HG03039 (cell line): ENCODE measurements around the gene TNS4.

ENCODE experiments used
- ATAC-seq: cut with Tn5 transposase; IDR thresholded peaks from one replicate; pipeline ENCODE4 v1.9.1; 2021; ENCODE audit warnings: mild to moderate bottlenecking, moderate library complexity; ENCODE audit not compliant: unreplicated experiment

Gene TNS4

GRCh38 chr17:40475234-40475908, 26.1 kb downstream of the TNS4 start:
- no peak for ATAC-seq

DNA sequence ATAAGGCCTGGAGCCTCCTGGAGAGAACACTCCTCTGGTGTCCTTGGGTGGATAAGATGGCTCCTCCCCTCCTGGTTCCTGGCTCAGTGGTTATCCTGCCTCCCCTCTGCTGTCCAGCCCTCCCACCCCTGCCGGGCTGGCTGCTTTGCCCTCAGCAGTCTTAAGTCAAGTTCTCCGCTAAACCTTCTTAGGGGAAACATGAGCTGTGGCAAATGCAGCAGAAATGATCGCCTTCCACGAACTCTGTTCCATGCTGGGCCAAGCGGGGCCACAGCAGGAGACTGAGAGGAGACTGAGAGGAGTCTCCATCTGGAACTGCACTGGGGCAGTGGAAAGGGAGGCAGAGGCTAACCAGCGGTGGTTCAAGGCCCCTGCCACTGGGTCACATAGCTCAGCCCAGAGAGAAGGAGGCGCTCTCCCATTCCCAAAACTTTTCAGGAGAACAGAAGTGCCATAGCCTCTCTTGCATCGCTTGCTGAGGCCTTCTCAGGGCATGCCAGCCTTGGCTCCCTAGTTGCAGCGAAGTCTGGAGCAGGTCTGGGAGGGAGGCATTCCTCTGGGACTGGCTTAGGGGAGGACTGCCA, 26.9 kb downstream of the TNS4 start:
- ATAC-seq, result no peak

DNA sequence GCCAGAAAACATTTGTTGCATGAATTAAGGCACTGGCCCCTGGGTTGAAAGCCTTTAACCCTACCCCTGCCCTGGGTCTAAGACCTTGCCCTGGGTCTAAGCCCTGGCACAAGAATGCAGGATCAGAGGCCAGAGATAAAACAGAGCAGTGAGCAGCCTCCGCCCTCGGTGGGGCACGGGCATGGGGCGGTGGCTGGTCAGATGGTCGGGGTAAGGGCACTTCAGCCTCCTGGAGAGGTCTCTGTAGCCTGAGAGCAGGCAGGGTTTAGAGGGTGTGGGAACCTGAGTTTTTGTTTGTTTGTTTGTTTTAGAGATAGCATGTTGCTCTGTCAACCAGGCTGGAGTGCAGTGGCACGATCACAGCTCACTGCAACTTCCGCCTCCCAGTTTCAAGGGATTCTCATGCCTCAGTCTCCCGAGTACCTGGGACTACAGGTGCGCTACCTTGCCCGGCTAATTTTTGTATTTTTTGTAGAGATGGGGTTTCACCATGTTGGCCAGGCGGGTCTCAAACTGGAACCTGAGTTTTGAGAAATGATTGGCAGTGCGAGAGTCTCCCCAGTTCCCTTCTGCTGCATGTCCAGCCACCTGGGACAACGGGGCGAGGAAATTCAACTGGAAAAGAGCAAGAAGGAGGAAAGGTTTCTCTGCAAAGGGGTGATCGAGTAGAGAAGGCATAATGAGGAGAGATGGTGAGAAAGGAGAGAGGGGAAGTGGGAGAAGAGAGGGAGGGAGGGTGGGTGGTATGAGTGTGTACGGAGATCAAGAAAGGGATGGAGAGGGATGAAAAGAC, 27.7 kb downstream of the TNS4 start:
- no peak for ATAC-seq

DNA sequence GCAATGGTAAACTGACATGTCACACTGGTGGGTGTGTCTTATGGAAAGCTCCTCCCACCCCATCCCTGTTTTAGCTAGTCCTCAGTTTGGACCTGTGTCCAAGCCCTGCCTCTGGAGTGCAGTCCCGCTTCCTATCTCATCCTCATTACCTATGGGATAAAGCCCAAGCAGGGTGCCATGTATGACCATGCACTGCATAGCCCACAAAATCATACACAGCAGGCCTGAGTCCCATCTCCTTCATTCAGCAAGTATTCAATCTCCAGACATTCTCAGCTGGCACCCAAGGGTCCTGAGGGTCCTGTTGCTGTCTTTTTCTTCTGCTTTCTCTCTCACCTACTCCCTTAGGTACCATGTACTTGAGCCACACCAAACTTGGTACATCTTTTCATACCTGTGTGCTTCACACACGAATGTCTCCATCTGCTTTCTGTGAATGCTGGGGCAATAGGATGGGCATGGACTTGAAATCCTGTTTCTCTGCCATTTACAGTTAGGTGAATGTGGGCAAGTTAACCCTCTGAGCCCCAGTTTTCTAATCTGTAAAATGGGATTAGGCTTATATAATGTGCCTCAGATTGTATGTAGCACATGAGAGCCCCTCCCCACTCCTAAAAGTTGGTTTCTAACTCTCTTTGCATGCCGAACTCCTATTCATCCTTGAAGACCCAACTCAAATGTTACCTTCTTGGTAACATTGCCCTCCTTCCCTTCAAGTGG, 28.5 kb downstream of the TNS4 start:
- ATAC-seq, result no peak

DNA sequence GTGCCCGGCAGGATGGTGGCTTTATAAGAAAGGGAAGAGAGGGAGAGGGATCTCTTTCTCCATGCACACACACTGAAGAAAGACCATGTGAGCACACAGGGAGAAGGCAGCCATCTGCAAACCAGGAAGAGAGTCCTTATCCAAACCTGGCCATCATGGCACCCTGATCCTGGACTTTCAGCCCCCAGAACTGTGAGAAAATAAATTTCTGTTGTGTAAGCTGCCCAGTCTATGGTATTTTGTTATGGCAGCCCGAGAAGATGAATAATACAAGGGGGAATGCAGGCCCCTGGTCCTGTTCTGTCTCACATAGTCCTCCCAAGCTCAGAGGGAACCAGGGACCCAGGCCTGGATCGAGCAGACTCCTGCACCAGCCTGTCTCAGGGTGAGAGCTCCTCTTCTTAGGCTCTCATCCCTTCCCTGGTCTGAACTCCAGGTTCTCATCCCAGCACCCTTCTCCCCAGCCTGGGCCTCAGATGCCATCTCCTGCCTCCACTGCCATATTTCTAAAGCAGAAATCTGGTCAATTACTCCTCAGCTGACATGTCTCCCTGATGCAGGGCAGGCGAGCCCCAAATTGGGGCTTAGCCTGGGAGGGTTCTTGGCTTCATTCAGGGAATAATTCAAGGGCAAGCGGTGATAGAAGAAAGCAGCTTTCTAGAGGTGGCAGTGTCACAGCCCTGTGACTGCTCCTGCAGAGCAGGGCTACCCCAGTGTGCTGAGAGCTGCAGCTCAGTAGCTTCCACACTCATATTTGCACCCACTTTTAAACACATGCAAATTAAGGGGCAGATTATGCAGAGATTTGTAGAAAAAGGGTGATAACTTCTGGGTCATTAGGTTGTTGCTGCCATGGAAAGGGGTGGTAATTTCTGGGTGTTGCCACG, 29.3 kb downstream of the TNS4 start:
- ATAC-seq, result no peak

GRCh38 chr17:40470932-40471828, 30.2 kb downstream of the TNS4 start:
- ATAC-seq, result no peak

DNA sequence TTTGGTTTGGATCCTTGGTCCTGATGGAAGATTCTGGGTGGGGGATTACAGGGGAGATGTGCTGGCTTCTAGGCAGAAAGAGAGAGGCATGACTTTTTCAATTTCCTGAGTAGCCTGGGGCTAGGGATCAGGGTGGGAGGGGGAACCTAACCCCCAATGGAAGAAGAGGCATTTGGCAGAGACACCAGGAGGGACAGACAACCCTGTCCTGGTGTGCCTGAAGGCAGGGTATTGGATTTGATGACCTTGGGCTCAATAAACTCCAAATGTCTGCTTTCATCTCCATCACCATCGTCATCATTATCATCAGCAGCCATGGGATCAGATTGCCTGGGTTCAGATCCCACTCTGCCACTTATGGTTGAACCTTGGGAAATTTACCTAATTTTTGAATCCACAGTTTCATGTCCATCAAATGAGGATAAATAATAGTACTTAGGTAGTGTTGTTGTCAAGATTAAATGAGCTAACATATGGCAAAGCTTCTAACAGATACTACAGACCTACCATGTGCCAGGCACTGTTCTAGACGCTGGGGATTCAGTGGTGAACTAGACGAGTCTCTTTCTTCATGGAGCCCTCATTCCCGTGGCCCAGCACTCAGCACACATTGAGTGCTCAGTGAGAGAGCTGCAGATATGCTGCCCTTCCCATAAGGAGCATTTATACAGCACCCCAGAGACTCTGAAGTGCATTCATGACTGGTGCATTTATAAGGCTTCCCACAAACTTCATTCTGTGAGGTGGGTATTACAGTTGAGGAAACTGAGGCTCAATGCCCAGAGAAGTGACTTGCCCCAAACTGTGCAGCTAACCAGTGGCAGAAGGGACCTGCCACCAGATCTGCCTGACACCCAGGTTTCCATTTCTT, 31.4 kb downstream of the TNS4 start:
- ATAC-seq, result no peak

- no peak for ATAC-seq
Observed at GRCh38 chr17:40468560-40468959, 32.9 kb downstream of the TNS4 start.

- ATAC-seq, result no peak
Observed at GRCh38 chr17:40467281-40467867, 34.0 kb downstream of the TNS4 start.

- no peak for ATAC-seq
Observed at GRCh38 chr17:40466298-40466971, 35.0 kb downstream of the TNS4 start.

- ATAC-seq, result no peak
Observed at GRCh38 chr17:40464392-40464855, 37.0 kb downstream of the TNS4 start.

DNA sequence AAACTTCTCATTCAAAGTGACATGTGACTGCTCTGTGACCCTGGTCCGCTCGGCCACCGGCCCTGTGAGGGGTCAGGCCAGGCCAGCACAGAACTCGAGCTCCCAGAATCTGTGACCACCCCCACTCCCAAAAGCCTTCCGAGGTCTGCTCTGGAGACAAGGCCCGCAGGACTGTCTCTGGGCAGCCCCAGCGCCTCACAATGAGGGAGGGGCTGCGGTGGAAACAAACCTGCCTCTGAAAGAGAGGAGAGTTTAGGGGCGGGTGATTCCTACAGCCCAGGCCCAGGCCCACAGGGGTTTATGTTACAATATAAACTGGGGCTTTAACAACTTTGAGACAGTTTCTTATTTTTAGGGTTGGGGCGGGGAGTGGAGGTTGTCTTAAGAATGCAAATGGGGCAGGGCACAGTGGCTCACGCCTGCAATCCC, 38.3 kb downstream of the TNS4 start:
- no peak for ATAC-seq

- no peak for ATAC-seq
Observed at GRCh38 chr17:40462343-40463121, 38.9 kb downstream of the TNS4 start.

DNA sequence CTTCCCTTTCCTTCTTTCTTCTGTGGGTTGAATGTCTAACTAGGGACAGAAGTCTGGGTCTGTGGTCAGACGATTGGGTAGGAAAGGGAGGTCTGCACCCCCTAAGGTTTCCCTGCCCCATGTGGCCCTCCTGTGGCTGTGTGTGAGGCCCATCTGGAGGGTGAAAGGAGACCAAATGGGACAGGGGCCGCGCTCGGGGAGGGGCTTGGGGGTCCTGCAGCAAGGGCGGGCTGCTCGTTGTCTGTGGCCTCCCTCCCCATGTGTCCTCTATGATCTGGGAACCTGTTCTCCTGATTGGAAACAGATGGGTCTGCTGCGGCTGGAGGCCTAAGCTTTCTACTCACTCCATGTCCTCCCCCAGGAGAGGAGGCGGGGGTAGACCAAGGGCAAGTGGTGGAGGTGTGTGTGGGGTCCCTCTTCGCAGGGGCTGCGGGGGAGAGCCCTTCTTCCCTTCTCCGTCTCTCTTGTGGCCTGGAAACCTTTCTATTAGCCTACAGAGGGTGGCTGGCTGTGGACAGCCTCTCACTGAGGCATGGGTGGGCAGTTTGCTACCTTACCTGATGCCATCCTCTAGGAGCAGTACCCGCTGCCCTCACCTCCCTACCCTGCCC, 39.6 kb downstream of the TNS4 start:
- no peak for ATAC-seq

GRCh38 chr17:40460968-40461731, 40.3 kb downstream of the TNS4 start:
- ATAC-seq, result no peak

- ATAC-seq, result no peak
Observed at GRCh38 chr17:40460604-40460967, 40.8 kb downstream of the TNS4 start.
